CD4-positive, alpha-beta T cell treated with Interleukin-12 subunit alpha and Interleukin-12 subunit beta, for 1 hour (primary cell): ENCODE results near the gene RAB33B.

ENCODE experiments used
- DNase-seq: peaks from one replicate; pipeline ENCODE4 v3.0.0-alpha.2; 2020

The RAB33B gene

DNA sequence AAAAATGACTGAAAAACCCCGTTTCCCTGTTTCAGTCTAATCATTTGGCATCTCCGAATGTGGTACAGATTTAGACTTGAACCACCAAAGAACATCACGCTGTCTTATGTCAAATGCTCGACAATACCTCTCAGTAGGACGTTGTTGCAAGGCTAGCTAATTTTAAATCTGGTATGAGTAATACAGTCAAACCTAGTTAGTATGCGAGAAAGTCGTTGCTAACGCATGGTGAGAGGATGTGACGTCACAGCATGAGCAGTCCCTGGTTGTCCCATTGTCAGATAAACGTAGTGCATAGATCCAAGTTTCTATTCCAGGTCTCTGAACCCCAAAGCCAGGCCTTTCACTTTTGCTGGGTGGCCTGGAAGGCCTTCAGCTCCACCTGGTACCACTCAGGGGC is 57.4 kb downstream of the RAB33B start:
- no peak for DNase-seq

GRCh38 chr4:139514382-139515059 is 60.6 kb downstream of the RAB33B start:
- DNase-seq = no peak

DNA sequence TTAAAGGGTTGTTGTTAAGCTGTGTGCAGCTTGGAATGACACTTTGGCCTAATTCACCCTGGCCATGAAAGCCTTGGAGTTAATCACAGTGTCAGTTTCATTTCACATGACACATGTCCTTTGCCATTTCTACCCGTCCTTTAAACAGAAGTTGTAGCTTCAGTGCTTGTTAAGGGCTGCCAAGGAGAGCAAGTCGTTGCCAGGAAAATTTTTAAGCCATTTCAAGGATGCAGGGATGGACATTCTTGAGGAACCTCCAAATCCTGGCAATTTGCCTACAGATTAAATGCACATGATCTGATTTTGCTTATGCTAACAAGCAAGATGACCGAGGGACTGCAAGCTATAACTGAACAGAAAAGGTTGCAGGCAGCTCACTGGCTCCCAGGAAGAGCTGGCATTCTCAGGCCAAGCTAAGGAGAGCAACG is 61.6 kb downstream of the RAB33B start:
- DNase-seq = no peak

DNA sequence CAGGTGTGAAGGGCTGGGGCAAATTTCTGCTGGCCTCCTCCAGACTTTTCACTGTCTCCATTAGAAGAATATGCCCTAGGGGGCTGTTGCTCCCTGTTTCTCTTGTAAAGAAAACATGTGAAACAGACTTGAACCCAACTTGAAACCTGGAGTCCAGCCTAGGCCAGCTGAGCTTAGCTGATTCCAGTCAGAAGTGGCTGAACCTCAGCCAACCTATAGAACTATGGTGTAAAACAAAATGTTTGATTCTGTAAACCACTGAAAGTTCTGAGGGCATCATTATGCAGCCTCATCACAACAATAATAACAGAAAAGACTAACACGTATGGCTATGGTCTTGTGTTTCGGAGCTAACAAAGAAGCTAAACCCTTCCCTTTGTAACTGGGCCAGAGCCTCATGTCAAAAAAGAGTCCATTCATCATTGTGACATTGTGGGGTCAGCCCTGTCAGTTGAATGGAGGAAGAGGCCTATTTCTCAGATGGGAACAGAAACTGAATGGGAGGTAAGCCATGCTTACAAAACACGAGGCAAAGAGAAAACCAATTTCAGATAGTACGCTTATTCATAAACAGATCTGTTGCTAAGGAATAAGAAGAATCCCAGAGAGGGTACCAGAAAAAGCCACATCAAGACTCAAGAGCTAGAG is 68.0 kb downstream of the RAB33B start:
- DNase-seq = no peak

- DNase-seq = no peak
Observed at GRCh38 chr4:139522457-139522856, 68.5 kb downstream of the RAB33B start.

GRCh38 chr4:139523076-139523475 is 69.2 kb downstream of the RAB33B start:
- DNase-seq = no peak

DNA sequence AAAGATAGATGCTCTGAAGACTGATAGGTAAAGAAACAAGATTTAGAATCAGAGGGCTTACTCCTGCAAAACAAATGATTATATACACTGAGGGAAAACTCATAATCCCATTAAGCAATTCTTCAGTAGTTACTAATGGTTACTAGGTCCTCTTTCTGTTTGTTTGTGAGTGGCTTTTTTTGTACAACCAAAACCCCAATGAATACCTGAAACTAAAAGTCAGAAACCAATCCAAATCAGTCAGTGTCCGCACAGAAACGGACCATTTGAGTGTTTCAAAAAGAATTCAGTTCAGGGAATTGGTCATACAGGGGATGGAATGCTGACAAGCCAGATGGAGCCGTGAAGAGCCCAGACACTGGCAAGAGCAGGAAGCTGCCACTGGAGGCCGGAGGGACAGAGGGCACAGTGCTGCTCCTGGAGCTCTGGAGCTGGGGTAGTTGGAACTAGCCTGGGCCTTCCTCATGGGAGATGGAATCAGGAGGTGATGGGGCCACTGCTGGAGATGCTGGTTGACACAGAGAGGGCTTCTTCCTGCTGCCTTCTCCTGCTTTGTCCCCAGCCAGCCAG is 70.2 kb downstream of the RAB33B start:
- DNase-seq = no peak

GRCh38 chr4:139525414-139525813 is 71.5 kb downstream of the RAB33B start:
- peak; percentile 17 for DNase-seq
